ENCODE results near the gene PDGFRB. TPM values are rescaled to one million over a fixed set of nuclear protein-coding genes. Genes with fewer than 3 reads are reported as not detected.
A peak's percentile ranks its signal among the peaks of the same experiment; 100 is the strongest.

PDGFRB gene
- total RNA-seq, 1 experiment from 2014 or later: 7.2 TPM

DNA sequence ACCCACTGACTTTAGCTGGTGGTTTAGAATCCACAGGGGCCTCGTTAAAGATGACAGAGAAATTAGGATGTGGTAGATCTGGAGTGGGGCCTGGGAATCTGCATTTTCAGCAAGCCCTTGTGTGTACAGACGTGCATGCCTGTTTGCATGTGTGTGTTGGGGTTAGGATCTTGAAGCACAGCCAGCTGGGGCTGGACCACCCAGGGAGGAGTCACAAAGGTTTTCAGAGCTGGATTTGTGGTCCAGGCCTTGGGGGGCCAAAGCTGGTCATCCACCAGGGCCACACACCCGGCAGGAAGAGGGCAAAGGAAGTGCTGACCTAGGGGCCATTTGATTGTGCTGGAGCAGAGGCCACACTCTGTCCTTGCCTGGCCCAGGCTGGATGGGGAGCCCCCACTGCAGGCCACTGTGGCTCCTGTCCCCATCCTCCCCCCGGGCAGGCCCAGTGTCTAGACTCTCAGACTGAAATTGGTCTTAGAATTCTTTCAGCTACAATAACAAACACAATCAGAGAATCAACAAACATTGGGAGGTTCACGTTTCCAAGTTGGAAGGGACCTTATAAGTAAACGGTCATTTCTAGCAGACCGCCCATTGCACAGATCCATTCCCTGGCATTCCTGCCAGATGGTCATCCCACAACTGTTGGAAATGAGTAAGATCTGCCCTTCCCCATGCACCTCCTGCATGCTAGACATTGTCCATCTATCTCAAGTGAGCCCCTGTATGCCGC, 21.3 kb upstream of the PDGFRB start:
- H3K27me3 ChIP-seq: no peaks in the 10 kb centered on the region
- no peaks in the 10 kb centered on the region for H3K9me3 ChIP-seq (replicated peaks)
- H3K27ac ChIP-seq: peak overlapping the region; percentile 28; the same call in 1 of the 2 replicates
- peaks cover 28% of the 10 kb centered on the region for H3K4me1 ChIP-seq
- DNase-seq: peak; percentile 81 to 85
- H3K36me3 ChIP-seq: no peaks in the 10 kb centered on the region
- no peak overlapping the region for H3K4me3 ChIP-seq

DNA sequence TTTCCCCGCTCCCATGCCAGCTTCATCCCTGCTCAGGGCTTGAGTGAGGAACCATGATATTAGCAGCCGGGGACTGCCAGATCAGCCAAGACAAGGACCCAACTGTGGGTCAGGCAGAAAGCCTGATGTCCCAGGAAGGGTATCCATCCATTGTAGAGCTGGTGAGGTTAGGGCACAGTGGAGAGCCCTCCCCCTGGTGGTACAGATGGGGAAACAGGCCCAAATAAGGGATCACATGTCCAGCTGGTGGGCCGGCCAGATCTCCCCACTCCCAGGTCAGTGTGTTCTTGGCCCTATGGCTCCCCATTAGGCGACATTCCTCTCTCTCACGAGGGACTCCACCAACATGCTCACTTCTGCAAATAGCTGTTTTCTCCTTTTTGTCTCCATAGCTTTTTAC, 19.9 kb upstream of the PDGFRB start:
- Histone ChIP-seq H3K9me3 (replicated peaks) (no peaks in the 10 kb centered on the region), H3K27ac (no peak overlapping the region), H3K4me3 (no peak overlapping the region), H3K36me3 (no peaks in the 10 kb centered on the region), H3K27me3 (no peaks in the 10 kb centered on the region), H3K4me1 (peaks cover 28% of the 10 kb centered on the region)
- DNase-seq: peak; percentile 50 to 68

DNA sequence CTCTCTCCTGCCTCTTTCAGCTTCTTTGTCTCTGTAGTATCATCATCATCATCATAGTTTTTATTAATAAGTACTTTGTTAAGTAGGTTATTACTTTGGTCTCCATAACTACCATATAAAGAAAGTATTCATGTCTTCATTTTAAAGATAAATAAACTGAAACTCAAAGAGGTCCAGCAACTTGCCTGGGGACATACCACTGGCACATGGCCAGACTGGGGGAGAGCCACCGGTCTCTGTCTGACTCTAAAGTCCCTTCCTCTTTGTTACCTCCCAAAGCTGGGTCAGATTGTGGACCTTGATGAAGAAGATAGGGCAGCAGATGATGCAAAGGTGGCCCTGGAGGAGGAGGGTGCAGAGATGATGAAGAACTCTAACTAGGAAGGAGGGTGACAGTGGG, 19.4 kb upstream of the PDGFRB start:
- peaks cover 28% of the 10 kb centered on the region for H3K4me1 ChIP-seq
- no peaks in the 10 kb centered on the region for H3K9me3 ChIP-seq (replicated peaks)
- H3K27me3 ChIP-seq: no peaks in the 10 kb centered on the region
- DNase-seq: no peak
- H3K27ac ChIP-seq: no peak overlapping the region
- no peak overlapping the region for H3K4me3 ChIP-seq
- no peaks in the 10 kb centered on the region for H3K36me3 ChIP-seq

DNA sequence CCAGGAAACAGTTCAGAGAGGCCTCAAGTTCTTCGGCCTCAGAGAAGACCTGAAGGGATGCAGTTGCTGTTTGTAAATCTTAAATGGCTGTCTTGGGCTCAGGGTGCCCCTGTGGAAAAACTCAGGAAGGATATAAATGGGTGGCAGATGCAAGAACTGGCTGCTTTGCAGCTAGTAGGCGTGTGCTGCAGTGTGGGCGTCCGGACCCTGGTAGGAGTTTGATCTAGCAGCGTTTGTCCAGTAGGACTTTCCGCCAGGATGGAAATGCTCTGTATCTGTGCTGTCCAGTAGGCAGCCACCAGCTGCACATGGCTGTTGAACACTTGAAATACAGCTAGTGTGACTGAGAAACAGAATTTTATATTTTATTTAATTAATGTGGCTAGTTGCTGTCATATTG, 18.6 kb upstream of the PDGFRB start:
- H3K27ac ChIP-seq: no peak overlapping the region
- H3K4me3 ChIP-seq: no peak overlapping the region
- H3K4me1 ChIP-seq: peaks cover 28% of the 10 kb centered on the region
- H3K27me3 ChIP-seq: no peaks in the 10 kb centered on the region
- no peaks in the 10 kb centered on the region for H3K36me3 ChIP-seq
- H3K9me3 ChIP-seq (replicated peaks): no peaks in the 10 kb centered on the region
- no peak for DNase-seq

DNA sequence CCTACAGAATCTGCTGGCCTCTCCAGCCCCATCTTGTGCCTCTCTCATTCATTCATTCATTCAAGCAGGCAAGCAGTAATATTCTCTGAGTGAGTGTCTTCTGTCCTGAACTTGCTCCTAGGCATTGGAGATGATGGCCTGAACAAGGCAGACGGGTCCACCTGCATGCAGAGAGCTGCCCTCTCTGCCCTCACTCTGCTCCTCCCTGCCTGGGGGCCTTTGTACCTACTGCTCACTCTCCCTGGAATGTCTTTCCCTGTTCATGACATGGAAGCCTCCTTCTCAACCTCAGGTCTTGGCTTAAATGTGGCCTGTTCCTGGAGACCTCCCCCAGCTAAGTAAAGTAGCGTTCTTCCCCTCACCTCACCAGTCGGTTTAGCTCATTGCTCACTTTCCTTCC, 17.5 kb upstream of the PDGFRB start:
- H3K27ac ChIP-seq: no peak overlapping the region
- H3K4me1 ChIP-seq: peaks cover 28% of the 10 kb centered on the region
- no peaks in the 10 kb centered on the region for H3K36me3 ChIP-seq
- H3K27me3 ChIP-seq: no peaks in the 10 kb centered on the region
- H3K9me3 ChIP-seq (replicated peaks): no peaks in the 10 kb centered on the region
- no peak overlapping the region for H3K4me3 ChIP-seq
- DNase-seq: no peak

DNA sequence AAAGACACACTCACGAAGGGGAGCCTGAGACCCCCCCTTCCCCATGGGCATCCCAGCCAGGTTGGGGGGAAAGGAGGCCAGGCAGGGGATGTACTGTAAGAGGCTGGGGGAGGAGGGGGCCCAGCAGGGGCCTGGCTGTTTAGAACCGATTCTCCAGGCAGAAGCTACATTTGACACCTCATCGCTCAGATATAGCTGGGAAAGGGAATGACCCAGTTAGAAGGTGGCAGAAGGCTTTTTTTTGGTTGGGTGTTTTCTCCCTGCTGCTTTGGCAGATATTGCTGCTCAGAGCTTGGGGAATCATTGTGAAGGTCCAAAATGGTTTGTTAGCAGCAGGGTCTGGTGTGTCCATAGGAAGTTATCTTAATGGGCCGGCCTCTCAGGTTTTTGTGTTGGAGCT, 16.9 kb upstream of the PDGFRB start:
- Histone ChIP-seq H3K9me3 (replicated peaks) (no peaks in the 10 kb centered on the region), H3K36me3 (no peaks in the 10 kb centered on the region), H3K27me3 (no peaks in the 10 kb centered on the region), H3K27ac (no peak overlapping the region), H3K4me3 (no peak overlapping the region), H3K4me1 (peaks cover 22% of the 10 kb centered on the region)
- DNase-seq: no peak

DNA sequence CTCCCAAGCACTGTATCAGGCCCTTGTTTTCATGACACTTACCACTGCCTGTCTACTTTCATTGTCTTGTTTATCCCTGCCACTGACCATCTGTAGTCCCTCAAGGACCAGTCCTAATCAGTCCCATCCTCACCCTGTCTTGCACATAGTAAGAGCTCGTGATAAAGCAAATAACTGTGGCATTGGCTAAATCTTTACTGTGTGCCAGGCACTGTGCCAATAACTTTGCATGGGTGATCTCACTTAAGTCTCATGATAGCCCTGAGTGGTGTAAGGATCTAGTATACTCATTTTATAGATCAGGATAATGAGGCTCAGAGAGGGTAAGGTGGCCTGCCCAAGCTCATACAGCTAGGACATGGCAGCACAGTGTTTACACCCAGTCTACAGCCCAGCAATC, 16.5 kb upstream of the PDGFRB start:
- no peak overlapping the region for H3K4me3 ChIP-seq
- no peak for DNase-seq
- H3K4me1 ChIP-seq: peaks cover 17% of the 10 kb centered on the region
- no peaks in the 10 kb centered on the region for H3K9me3 ChIP-seq (replicated peaks)
- no peak overlapping the region for H3K27ac ChIP-seq
- H3K27me3 ChIP-seq: no peaks in the 10 kb centered on the region
- H3K36me3 ChIP-seq: no peaks in the 10 kb centered on the region

DNA sequence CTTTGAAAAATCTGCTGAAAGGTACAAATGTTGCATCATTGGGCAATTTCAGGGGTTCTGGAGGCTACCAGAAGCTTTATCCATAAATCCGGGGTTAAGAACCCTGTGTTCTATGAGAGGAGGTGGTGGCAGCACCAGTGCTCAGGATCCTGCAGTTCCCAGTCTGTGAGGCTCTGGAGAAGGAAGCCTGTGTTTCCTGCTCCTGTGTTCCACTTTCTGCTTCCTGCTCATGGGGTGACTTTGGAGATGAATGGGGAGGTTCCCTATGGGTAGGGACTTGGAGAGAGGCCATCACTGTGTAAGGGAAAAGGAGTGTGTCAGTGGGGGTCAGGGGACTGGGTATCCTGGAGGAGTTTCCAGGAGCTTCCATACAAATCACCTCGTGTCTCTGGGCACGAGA, 13.2 kb upstream of the PDGFRB start:
- H3K27ac ChIP-seq: no peak overlapping the region
- H3K27me3 ChIP-seq: no peaks in the 10 kb centered on the region
- no peak for DNase-seq

DNA sequence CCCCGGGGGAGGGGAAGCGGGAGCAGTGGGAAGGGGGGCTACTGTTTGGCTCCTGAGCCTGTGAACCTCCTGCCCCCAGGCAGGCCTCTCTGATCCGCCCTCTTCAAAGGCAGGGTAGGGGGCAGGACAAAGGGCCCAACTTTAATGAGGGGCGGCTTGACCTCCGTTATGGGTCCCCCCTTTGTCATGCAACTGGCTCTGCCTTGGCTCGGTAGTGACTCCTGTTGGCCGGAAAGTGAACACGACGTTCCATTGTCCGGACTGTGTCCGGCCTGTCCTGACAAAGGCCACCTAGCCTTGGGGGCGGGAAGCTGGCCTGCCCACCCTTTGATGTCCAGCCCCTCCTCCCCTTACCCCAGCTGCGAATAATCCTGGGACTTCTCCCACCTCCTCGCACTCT, 12.3 kb upstream of the PDGFRB start:
- H3K27me3 ChIP-seq: no peaks in the 10 kb centered on the region
- peaks cover 8% of the 10 kb centered on the region for H3K4me1 ChIP-seq
- DNase-seq: no peak
- no peak overlapping the region for H3K27ac ChIP-seq
- no peak overlapping the region for H3K4me3 ChIP-seq
- H3K36me3 ChIP-seq: no peaks in the 10 kb centered on the region
- no peaks in the 10 kb centered on the region for H3K9me3 ChIP-seq (replicated peaks)

More for the DNA sequence above, 13.2 kb upstream of the PDGFRB start:
- no peaks in the 10 kb centered on the region for H3K9me3 ChIP-seq (replicated peaks)
- peaks cover 5% of the 10 kb centered on the region for H3K4me1 ChIP-seq
- H3K4me3 ChIP-seq: no peak overlapping the region
- no peaks in the 10 kb centered on the region for H3K36me3 ChIP-seq

DNA sequence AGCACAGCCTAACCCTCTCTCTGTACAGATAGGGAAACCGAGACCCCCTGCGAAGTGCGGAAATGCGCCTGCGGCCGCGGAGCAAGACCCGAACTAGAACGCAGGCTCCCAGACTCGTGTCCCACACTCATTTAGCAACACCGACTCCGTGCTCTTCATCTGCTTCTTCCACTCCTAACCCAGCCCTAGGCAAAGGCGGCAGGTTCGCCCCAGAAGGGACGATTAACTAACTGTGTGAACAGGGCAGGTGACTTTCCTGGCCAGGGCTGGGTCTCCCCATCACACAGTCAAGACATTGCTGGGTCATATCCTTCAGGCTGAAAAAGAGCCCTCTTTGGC, 11.8 kb upstream of the PDGFRB start:
- Histone ChIP-seq H3K4me3 (no peak overlapping the region), H3K4me1 (peaks cover 8% of the 10 kb centered on the region), H3K9me3 (replicated peaks) (no peaks in the 10 kb centered on the region), H3K27me3 (no peaks in the 10 kb centered on the region), H3K27ac (no peak overlapping the region), H3K36me3 (no peaks in the 10 kb centered on the region)
- no peak for DNase-seq

DNA sequence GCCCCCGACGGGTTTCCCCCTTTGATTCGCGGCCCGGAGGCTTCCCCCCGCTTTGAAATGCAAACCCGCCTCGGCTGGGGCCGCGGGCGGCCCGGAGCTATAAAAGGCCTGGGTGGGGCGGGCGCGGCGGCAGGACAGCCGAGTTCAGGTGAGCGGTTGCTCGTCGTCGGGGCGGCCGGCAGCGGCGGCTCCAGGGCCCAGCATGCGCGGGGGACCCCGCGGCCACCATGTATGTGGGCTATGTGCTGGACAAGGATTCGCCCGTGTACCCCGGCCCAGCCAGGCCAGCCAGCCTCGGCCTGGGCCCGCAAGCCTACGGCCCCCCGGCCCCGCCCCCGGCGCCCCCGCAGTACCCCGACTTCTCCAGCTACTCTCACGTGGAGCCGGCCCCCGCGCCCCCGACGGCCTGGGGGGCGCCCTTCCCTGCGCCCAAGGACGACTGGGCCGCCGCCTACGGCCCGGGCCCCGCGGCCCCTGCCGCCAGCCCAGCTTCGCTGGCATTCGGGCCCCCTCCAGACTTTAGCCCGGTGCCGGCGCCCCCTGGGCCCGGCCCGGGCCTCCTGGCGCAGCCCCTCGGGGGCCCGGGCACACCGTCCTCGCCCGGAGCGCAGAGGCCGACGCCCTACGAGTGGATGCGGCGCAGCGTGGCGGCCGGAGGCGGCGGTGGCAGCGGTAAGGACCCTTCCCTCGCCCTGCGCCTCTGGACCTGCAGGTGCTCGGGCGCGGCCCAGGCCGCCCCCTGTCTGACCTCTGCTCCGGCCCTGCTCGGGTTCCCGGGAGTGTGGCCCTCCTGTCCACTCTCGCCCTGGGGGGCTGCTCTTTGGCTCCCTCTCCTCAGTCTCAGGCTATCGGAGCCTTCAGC, 11.2 kb upstream of the PDGFRB start, which contains the start of gene CDX1:
CDX1 (plus strand) TSS at position 129 of the 862 bp plus-strand sequence; CDS start at position 228, 99 bp downstream.
- Histone ChIP-seq H3K9me3 (replicated peaks) (no peaks in the 10 kb centered on the region), H3K4me3 (no peak within 1 kb of the TSS), H3K4me1 (peaks cover 8% of the 10 kb centered on the region), H3K36me3 (no peaks in the 10 kb centered on the region), H3K27ac (no peak within 1 kb of the TSS), H3K27me3 (no peaks in the 10 kb centered on the region)
- no peak for DNase-seq

DNA sequence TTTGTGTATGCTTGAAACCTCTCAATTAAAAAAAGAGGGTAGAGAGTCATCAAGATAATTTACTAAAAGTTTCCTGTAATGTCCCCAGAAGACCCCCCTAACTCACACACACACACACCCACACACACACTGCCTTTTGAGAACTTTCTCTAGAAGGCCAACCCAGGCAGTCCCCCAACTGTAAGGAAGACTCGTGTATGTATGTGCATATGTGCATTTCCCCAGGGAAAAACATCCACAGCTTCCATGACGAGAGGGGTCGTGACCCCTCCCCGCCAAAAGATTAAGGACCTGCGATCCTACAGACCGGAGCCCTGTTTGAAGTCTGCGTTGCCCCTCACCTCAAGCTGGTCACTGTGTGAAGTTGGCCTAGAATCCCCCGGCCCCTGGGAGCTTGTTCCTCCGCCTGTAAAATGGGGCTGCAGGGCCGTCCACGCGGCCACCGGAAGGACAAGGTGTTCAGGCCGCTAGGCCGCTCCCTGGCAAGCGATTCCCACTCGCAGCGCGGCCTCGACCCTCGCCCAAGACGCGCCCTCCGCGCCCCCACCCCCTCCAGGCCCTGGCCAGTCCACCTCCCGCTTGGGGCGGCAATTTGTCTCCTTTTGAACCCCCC, 10.5 kb upstream of the PDGFRB start:
- no peak for DNase-seq
- Histone ChIP-seq H3K4me3 (no peak overlapping the region), H3K36me3 (no peaks in the 10 kb centered on the region), H3K4me1 (peaks cover 8% of the 10 kb centered on the region), H3K27ac (no peak overlapping the region), H3K27me3 (no peaks in the 10 kb centered on the region), H3K9me3 (replicated peaks) (no peaks in the 10 kb centered on the region)

DNA sequence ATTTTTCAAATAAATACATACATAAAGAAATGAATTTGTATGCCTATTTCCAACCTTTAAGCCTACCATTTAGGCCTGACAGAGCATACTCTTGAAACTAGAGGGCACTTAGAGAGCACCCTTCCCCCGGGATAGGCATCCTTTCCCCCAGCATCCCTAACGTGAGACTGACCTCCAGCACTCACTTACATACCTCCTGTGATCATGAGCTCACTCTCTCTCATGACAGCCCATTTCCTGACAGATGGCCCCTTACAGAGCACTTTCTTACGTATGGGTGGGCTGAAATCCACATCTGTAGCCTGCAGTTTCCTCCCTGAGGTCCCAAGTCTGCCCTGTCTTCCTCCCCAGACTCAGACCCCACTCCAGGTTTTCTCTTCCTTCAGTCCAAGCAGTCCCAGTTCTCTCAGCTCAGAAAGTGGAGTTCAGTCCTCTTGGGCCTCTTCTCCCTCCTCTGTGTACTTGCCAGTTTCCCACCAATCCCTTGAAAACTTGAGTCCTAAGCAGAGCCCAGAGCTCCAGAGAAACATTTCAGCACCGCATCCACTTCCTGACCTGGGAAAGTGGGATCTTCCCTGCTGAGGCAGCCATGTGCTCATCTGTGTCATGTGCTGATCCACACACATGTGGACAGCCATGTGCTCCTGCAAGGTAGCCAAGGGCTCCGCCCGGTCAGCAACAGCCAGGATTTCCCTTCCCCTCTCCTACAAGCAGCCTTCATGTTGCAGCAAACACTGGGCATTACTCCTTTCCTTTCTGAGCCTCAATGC, 8.8 kb upstream of the PDGFRB start:
- H3K4me3 ChIP-seq: no peak overlapping the region
- no peaks in the 10 kb centered on the region for H3K9me3 ChIP-seq (replicated peaks)
- H3K36me3 ChIP-seq: no peaks in the 10 kb centered on the region
- H3K27ac ChIP-seq: no peak overlapping the region
- H3K4me1 ChIP-seq: peaks cover 8% of the 10 kb centered on the region
- no peaks in the 10 kb centered on the region for H3K27me3 ChIP-seq
- DNase-seq: no peak

DNA sequence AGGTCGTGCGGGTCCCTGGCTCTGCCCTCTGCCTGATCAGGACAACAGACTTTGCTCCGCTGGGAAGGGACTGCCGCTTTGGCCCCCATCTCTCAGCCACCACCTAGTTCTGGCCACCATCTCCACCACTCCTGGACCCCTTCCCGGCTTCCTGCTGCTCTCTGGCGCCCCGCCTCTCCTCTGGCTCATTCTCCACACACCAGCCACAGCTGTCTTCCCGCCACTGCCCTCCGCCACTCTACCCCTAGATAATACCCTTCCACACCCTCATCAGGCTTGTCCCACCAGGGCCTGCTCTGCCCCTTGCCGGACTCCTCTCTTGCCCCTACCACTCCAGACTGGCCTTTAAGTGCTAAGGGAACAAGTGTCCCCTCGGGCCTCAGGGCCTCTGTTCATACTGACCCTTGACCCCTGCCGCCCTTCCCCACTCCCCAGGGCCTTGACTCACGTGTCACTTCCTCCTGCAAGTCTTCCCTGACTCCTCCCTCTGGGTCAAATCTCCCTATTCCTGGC, 8.0 kb upstream of the PDGFRB start:
- Histone ChIP-seq H3K4me1 (peaks cover 10% of the 10 kb centered on the region), H3K9me3 (replicated peaks) (no peaks in the 10 kb centered on the region), H3K27ac (no peak overlapping the region), H3K36me3 (no peaks in the 10 kb centered on the region), H3K27me3 (no peaks in the 10 kb centered on the region), H3K4me3 (no peak overlapping the region)
- peak; percentile 68 to 71 for DNase-seq

Data from SJCRH30 (cell line).